Lower leg skin (tissue), 3 donors: ENCODE data around the gene ADAMTS19.

Experiments used
- POLR2A ChIP-seq, 2 donors: fragments of 450-650 bp; IDR thresholded peaks; one replicate each; pipeline ENCODE4 v1.6.1; 2016 to 2017; ENCODE audit warnings: antibody characterized with exemption in 2 of 2, mild to moderate bottlenecking in 1 of 2, moderate library complexity in 1 of 2
- TF ChIP-seq, protein P1 (sequence below), 3 donors: fragments of 450-650 bp; IDR thresholded peaks; one replicate each; pipeline ENCODE4 v1.5.1; 2016; ENCODE audit warnings: antibody characterized with exemption in 3 of 3, mild to moderate bottlenecking in 3 of 3, moderate library complexity in 2 of 3

DNA sequence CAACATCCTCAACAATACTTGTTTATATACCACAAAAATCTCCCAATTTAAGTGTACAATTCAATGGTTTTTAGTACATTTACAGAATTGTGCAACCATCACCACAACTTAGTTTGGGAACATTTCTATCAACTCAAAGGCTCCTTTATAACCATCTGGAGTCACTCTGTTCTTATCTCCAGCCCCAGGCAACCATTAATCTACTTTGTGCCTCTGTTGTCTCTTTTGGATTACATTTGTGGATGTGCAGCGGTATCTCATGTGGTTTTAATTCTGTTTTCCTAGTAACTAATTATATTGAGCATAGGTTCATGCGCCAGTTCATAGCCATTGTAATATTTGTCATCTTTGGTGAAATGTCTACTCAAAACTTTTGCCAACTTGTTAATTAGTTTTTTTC is 14.4 kb downstream of the ADAMTS19 start:
- TF ChIP-seq POLR2A (IDR thresholded peaks at IDR 0.05) = no peak
- TF ChIP-seq, protein P1, sequence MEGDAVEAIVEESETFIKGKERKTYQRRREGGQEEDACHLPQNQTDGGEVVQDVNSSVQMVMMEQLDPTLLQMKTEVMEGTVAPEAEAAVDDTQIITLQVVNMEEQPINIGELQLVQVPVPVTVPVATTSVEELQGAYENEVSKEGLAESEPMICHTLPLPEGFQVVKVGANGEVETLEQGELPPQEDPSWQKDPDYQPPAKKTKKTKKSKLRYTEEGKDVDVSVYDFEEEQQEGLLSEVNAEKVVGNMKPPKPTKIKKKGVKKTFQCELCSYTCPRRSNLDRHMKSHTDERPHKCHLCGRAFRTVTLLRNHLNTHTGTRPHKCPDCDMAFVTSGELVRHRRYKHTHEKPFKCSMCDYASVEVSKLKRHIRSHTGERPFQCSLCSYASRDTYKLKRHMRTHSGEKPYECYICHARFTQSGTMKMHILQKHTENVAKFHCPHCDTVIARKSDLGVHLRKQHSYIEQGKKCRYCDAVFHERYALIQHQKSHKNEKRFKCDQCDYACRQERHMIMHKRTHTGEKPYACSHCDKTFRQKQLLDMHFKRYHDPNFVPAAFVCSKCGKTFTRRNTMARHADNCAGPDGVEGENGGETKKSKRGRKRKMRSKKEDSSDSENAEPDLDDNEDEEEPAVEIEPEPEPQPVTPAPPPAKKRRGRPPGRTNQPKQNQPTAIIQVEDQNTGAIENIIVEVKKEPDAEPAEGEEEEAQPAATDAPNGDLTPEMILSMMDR (IDR thresholded peaks at IDR 0.05) = no peak
